ENCODE data around the gene VARS2. TPM values are rescaled to one million over a fixed set of nuclear protein-coding genes. Genes with fewer than 3 reads are reported as not detected.
A peak's percentile ranks its signal among the peaks of the same experiment; 100 is the strongest.

The VARS2 gene
- total RNA-seq, 2 donors from 2014 or later, result 39.4 to 52.5 TPM

- H3K4me3 Mint-ChIP-seq, result peak overlapping the region; percentile 24
- H3K36me3 ChIP-seq (ENCODE audit: control insufficient read depth, insufficient read depth, low read length), result peaks cover 55% of the 10 kb centered on the region
- H3K4me1 ChIP-seq (ENCODE audit: control insufficient read depth, insufficient read depth, low read length), result no peaks in the 10 kb centered on the region
- H3K9me3 Mint-ChIP-seq, result no peaks in the 10 kb centered on the region
- peak; percentile 77 for DNase-seq
- H3K27ac Mint-ChIP-seq, result peak overlapping the region; percentile 44
- no peaks in the 10 kb centered on the region for H3K27me3 Mint-ChIP-seq (ENCODE audit: insufficient read depth)
- no peaks in the 10 kb centered on the region for H3K9me3 ChIP-seq (ENCODE audit: control insufficient read depth, low read length)
- peaks cover 18% of the 10 kb centered on the region for H3K4me1 Mint-ChIP-seq
- no peaks in the 10 kb centered on the region for H3K27me3 ChIP-seq (ENCODE audit: control insufficient read depth, insufficient read depth, low read length, poor library complexity, severe bottlenecking)
- no peak overlapping the region for H3K4me3 ChIP-seq (ENCODE audit: low read length)
- 50 to 51% methylated on average over 4 to 5 of the region's 5 CpGs for WGBS, 2 experiments (ENCODE audit: insufficient coverage in 1 of 2, insufficient read length in 1 of 2)
- peaks cover 51% of the 10 kb centered on the region for H3K36me3 Mint-ChIP-seq (ENCODE audit: low read depth)
- TF ChIP-seq CTCF (conservative IDR thresholded peaks at IDR 0.05), result peak; percentile 82
- no peak overlapping the region for H3K9ac ChIP-seq (ENCODE audit: extremely low read depth, low read length, poor library complexity, severe bottlenecking)
- no peak overlapping the region for H3K27ac ChIP-seq (ENCODE audit: low read depth, low read length)
These were observed 1.5 kb downstream of the VARS2 start for GRCh38 chr6:30915591-30915946.

GRCh38 chr6:30917041-30917440, 3.0 kb downstream of the VARS2 start:
- Histone ChIP-seq H3K27me3 (ENCODE audit: control insufficient read depth, insufficient read depth, low read length, poor library complexity, severe bottlenecking) (no peaks in the 10 kb centered on the region), H3K36me3 (ENCODE audit: control insufficient read depth, insufficient read depth, low read length) (peaks cover 54% of the 10 kb centered on the region), H3K4me3 (ENCODE audit: low read length) (no peak overlapping the region), H3K9ac (ENCODE audit: extremely low read depth, low read length, poor library complexity, severe bottlenecking) (no peak overlapping the region), H3K9me3 (ENCODE audit: control insufficient read depth, low read length) (no peaks in the 10 kb centered on the region), H3K27ac (ENCODE audit: low read depth, low read length) (no peak overlapping the region), H3K4me1 (ENCODE audit: control insufficient read depth, insufficient read depth, low read length) (no peaks in the 10 kb centered on the region)
- Mint-ChIP-seq H3K27me3 (ENCODE audit: insufficient read depth) (no peaks in the 10 kb centered on the region), H3K4me3 (no peak overlapping the region), H3K9me3 (no peaks in the 10 kb centered on the region), H3K4me1 (peaks cover 18% of the 10 kb centered on the region), H3K27ac (no peak overlapping the region), H3K36me3 (ENCODE audit: low read depth) (peaks cover 45% of the 10 kb centered on the region)
- WGBS, 2 experiments (ENCODE audit: insufficient coverage in 1 of 2, insufficient read length in 1 of 2), result 95 to 97% methylated on average over 5 to 7 of the region's 7 CpGs
- no peak for TF ChIP-seq CTCF (conservative IDR thresholded peaks at IDR 0.05)
- no peak for DNase-seq

- TF ChIP-seq CTCF (conservative IDR thresholded peaks at IDR 0.05), result no peak
These were observed 3.4 kb downstream of the VARS2 start for GRCh38 chr6:30917487-30917886.

More at GRCh38 chr6:30917487-30917886, 3.4 kb downstream of the VARS2 start:
- Mint-ChIP-seq H3K27ac (no peak overlapping the region), H3K9me3 (no peaks in the 10 kb centered on the region), H3K27me3 (ENCODE audit: insufficient read depth) (no peaks in the 10 kb centered on the region), H3K36me3 (ENCODE audit: low read depth) (peaks cover 44% of the 10 kb centered on the region), H3K4me3 (no peak overlapping the region), H3K4me1 (peaks cover 20% of the 10 kb centered on the region)
- Histone ChIP-seq H3K4me3 (ENCODE audit: low read length) (no peak overlapping the region), H3K9me3 (ENCODE audit: control insufficient read depth, low read length) (no peaks in the 10 kb centered on the region), H3K27me3 (ENCODE audit: control insufficient read depth, insufficient read depth, low read length, poor library complexity, severe bottlenecking) (no peaks in the 10 kb centered on the region), H3K9ac (ENCODE audit: extremely low read depth, low read length, poor library complexity, severe bottlenecking) (no peak overlapping the region), H3K27ac (ENCODE audit: low read depth, low read length) (no peak overlapping the region), H3K36me3 (ENCODE audit: control insufficient read depth, insufficient read depth, low read length) (peaks cover 53% of the 10 kb centered on the region), H3K4me1 (ENCODE audit: control insufficient read depth, insufficient read depth, low read length) (no peaks in the 10 kb centered on the region)
- 92% methylated on average over 8 of the region's 8 CpGs for WGBS, 2 experiments (ENCODE audit: insufficient coverage in 1 of 2, insufficient read length in 1 of 2)
- DNase-seq, result no peak

All from endodermal cell (in vitro differentiated cells).